GM21526 (cell line): ENCODE results near the gene SOX13.

Source experiments
- ATAC-seq: cut with Tn5 transposase; IDR thresholded peaks from one replicate; pipeline ENCODE4 v1.9.1; 2021; ENCODE audit warnings: moderate library complexity; ENCODE audit not compliant: unreplicated experiment, low FRiP score

The SOX13 gene

DNA sequence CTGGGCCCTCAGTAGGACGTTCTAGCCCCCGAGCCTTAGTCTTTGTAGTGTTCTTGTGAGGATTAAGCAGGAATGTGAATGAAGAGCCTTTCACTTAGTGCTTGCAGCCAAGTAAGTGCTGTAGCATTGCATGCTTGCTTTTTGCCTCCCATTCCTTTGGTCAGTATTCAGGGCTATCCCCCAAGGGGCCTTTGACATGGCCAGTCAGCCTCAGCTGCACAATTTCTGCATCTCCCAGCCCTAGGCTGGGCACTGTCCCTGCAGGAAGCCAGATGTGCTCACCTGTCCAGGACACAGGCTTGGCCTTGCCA is 30.5 kb downstream of the SOX13 start:
- no peak for ATAC-seq

DNA sequence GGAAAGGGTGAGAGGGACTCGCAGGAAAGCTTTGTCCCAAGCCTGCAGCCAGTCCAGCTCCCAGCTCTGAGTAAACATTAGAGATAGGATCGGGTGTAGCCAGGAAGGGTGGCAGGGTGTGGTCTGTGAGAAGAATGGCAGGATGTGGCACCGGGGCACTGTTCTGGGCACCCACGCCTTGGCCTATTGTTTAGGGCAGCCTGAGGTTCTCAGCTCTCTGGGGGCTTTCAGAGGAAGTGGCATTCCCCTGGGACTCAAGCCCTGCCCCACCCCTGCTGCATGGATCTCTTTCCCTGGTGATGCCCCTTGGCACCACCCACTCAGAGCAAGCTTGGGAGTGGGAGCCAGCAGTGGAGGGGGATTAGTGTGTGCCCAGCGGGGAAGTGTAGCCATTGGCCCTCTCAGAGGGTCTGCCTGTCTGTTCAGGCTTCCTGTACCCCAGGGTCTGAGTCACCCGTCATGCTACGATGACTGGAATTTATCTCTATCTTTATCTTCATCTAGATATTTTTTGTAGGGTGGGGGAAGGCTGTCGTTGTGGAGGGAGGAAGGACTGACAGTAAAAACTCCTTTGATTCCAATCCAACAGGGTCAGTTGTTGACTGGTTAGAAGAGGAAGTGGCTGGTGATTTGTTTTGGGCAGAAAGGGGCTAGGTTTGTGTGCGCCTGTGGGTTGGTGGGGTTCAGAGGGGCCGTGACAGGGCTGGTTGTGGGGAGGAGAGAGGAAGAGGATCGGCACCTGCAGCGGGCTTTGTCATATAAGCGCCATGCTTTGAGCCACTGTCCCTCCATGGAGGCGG is 31.6 kb downstream of the SOX13 start:
- no peak for ATAC-seq

DNA sequence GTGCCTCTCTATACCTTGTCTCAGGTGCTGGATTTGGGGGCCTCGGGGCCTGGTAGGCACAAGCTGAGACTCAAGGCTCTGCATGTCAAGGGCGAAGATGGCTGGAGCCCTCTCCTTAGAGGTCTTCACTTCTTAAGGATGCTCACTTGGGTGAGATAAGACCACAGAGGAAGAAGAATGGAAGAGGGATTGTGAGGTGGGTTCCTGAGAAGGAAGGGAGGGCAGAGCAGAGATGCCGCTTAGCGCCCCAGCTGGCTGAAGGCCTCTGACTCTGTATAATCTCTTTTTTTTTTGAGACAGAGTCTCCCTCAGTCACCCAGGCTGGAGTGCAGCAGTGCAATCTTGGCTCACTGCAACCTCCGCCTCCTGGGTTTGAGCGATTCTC is 32.2 kb downstream of the SOX13 start:
- no peak for ATAC-seq

DNA sequence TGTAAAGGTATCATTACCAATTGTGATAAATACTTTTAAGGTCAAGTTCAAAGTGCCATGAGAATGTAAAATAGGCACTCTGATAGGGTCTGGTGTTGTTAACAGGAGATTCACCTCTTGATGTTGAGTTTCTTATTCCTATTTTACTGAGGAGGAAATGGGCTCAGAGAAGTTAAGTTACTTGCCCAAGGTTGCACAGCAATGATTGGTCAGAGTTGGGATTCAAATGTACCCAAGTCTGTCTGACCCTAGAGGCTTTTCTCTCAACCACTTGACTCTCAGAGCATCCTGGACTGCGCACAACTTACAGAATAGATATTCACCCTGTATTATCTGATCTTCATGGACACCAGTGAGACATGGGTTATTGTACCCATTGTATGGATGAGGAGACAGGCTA is 33.9 kb downstream of the SOX13 start:
- ATAC-seq = no peak

DNA sequence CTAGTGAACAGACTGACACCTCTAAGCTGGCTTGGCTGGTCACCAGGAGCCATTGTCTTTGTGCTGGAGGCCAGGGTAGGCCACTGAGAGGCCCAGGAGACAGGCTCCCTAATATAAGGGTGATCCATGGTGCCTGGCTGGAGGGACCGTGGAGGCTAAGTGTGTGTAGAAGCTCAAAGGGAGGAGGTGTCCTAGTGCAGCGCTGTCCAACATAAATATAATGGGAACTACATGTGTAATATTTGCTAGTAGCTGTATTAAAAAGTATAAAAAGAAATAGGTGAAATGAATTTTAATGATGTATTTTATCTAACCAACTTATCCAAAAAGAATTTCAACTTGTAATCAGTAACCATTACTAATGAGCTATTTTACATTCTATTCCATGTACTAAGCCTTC is 35.0 kb downstream of the SOX13 start:
- ATAC-seq = no peak

DNA sequence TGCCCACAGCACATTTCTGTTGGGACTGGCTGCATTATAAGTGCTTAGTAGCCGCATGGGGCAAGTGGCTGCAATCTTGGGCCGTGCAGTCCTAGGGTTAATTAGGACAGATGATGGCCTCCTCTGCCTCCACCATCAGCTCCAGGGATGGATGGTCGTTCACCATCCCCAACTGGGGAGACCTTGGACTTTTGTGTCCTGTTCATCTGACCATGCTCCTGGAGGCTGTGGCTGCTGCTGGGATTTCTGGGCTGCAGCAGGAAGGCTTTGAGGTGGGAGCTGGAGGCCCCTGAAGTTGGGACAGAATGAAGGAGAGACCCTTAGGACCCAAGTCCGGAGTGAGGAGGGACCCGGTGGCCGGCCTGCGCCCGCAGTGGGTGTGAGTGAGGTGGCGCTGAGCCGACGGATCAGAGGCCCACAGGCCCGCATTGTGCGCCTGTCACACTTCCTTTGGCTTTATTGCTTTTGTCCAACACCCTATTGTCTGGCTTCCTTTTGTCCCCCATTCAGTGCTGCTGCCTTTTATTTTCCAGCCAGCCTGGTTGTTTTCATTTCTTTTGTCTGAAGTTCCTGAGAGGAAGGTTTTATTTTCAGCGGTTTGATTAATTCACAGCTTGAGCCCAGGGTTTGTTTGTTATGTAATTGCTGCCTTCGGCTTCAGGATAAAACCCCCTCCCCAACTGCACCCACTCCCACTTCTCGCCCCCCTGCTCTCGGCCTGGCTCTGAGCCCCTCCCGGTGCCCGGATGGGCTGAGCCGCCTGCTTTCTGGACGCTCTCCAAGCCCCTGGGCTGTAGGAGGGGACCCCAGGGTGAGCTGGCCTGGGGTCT is 35.6 kb downstream of the SOX13 start:
- no peak for ATAC-seq

DNA sequence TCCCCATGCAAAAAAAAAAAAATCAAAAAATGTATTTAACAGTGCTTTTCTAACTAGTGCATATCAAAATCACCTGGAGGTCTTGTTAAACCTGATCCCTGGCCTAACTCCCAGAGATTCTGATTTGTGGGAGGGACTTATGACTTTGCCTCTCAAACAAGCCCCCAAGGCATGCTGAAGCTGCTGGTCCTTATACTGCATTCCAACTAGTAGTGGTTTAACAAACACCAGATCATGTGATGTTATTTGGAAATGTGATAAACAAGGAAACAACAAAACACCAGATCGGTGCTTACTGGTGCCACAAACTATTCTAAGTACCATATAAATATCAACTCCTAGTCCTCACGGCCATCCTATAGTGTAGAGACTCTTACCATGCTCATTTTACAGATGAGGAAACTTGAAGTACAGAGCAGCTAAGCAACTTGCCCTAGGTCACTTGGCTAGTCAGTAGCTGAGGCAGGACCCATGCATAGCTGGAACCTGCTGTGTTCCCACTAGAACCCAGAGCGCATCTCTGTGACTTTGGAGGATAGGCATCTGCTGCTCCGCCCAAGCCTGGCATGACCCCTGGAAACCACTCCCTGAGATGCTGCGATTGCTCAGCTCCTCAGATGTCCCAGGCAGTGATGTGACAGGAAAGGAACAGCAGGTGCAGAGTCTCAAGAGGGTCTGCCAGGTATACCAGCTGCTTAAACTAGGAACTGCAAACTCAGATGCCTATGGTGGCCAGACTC is 38.1 kb downstream of the SOX13 start:
- no peak for ATAC-seq

DNA sequence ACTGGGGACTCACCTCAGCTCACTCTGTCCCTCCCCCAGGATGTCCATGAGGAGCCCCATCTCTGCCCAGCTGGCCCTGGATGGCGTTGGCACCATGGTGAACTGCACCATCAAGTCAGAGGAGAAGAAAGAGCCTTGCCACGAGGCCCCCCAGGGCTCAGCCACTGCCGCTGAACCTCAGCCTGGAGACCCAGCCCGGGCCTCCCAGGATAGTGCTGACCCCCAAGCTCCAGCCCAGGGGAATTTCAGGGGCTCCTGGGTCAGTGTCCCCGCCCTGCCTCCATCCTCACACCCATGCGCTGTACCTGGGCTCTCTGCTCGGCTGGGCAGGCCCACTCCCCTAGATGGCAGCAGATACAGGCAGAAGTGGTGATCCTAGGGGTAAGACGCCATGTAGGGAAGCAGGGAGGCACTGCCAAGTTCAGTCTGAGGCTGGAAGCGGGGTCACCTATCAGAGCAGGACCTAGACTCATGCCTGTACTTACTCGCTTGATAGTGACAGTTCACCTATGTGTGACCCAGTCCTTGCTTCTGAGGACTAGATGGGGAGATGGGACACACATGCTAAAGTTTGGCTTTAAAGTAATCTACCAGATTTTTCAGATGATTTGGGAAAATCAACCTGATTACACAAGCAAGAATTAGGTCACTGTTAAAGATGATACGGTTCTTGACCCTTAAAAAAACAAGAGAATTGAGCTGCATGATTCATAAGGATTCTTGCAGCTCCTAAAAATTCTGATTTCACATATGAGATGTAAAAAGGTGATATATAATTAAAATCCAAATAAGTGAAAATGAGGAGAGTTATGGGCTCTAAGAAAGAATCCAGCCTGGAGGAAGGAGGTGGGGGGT is 40.2 kb downstream of the SOX13 start:
- no peak for ATAC-seq

DNA sequence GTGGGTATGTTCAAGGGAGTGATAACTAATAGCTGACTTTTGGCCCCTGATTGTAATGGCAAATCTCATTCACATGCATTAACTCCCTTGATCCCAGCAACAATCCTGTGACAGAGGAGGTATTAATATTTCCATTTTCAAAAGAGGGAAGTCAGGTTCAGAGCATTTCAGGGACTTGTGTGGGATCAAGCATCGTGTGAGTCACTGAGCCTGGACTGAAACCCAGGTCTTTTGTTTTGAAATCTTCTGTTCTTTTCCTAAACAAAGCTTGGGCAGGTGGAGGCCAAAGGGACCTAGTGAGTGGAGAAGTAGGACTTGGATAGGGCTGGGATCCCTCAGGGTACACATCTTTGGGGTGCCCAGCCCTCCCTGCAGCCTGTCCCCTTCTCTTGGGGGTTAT is 41.0 kb downstream of the SOX13 start:
- no peak for ATAC-seq

DNA sequence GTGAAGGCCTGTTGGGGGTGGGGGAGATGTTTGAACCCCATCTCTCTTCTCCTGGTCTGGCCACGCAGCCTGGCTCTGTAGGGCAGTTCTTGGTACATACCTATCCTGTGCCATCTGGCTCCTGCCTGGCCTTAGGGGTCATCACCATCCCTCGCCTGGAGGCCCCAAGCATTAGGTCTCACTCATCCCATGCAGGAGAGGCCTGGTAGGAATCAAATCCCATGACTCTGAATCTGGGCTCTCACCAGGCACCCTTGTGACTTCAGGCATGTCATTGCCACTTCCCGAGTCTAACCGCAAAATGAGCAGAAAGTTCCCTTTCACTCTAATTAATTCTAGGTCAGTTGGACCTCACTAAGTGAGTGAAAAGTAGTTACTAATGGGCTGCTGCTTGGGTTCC is 41.7 kb downstream of the SOX13 start:
- ATAC-seq = no peak

DNA sequence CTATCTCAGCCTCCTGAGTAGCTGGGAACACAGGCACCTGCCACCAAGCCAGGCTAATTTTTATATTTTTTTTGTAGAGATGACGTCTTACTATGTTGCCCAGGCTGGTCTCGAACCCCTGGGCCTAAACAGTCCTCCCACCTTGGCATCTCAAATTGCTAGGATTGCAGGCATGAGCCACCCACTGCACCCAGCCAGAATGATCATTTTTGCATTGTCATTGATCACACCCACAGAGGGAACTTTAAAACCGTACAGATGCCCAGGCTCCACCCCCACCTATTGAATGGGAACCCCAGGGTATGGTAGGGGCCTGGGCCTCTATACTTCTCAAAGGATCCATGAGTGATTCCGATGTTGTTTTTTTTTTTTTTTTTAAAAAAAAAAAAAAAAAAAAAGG is 42.2 kb downstream of the SOX13 start:
- ATAC-seq = no peak

DNA sequence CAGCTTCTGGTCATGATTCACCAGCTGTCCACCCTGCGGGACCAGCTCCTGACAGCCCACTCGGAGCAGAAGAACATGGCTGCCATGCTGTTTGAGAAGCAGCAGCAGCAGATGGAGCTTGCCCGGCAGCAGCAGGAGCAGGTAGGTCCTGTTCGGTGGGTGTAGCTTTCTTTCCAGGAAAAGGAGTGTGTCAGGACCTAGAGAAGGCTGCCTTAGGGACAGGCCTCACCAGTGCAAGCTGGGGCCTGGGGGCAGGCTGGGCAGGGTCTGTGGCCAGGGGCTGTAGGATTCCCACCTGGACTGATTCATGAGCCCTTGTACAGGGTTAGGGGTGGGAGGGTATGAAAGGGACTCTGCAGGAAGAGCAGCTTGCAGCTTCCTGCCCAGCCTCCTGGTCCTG is 43.6 kb downstream of the SOX13 start:
- ATAC-seq = no peak

DNA sequence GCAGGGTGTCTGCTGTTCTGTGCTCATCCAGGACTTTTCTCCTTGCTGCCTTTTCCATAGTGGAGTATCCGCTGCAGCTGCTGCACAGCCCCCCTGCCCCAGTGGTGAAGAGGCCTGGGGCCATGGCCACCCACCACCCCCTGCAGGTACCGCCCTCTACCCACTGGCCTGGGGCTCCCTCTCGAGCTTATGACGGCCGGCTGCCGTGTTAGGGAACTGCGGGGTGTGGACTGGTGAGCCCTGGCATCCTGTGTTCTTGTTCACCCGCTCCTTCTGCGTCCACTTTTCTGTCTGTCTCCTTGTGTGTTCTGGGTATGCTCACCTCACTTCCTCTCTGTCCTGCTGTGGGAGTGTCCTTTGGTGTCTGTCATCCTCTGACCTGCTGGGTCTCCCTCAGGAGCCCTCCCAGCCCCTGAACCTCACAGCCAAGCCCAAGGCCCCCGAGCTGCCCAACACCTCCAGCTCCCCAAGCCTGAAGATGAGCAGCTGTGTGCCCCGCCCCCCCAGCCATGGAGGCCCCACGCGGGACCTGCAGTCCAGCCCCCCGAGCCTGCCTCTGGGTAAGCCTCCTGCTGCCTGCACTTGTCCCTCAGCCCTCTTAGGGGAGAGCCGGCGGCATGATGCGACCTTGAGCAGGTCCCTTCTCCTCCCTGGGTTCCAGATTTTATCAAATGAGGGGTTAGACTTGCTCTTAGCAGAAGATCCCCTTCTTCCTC is 49.1 kb downstream of the SOX13 start:
- ATAC-seq = no peak

DNA sequence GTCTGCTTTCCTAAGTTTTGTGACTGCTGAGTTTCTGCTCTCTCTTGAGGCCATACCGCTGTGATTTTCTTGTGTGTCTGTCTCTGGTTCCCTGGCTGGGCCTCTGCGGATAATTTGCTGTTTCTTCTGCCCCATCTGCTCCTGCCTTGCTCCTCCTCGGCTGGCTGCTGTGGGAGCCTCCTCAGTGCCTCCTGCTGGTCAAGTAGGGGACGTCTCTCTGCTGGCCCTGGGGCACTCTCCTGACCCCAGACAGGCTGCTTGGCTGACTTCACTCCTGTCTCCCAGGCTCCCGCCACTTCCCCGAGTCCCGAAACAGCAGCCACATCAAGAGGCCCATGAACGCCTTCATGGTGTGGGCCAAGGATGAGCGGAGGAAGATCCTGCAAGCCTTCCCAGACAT is 50.5 kb downstream of the SOX13 start:
- ATAC-seq = no peak

DNA sequence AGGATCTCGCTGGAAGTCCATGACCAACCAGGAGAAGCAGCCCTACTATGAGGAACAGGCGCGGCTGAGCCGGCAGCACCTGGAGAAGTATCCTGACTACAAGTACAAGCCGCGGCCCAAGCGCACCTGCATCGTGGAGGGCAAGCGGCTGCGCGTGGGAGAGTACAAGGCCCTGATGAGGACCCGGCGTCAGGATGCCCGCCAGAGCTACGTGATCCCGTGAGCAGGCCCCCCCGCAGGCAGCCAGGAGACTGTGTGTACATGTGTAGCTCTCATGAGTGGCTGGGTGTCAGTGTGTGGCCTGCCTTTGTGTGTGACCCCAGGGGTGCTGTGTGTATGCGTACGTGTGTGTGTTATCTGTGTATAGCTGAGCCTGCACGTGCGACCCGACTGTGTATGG is 51.7 kb downstream of the SOX13 start:
- ATAC-seq = no peak

DNA sequence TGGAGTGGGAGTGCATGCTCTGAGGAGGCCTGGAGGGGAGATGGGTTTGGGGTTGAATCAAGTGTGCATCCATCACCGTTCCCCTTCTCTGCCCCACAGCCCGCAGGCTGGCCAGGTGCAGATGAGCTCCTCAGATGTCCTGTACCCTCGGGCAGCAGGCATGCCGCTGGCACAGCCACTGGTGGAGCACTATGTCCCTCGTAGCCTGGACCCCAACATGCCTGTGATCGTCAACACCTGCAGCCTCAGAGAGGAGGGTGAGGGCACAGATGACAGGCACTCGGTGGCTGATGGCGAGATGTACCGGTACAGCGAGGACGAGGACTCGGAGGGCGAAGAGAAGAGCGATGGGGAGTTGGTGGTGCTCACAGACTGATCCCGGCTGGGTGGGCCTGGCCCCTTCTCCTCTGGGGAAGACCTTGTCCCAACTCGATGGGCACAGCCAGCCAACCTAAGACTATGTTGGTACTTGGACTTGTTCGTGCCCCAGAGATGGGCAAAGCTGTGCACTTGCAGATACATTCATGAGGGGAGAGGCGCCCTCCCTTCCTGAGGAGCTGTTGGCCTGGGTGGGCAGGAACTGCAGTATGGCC is 52.9 kb downstream of the SOX13 start:
- no peak for ATAC-seq

DNA sequence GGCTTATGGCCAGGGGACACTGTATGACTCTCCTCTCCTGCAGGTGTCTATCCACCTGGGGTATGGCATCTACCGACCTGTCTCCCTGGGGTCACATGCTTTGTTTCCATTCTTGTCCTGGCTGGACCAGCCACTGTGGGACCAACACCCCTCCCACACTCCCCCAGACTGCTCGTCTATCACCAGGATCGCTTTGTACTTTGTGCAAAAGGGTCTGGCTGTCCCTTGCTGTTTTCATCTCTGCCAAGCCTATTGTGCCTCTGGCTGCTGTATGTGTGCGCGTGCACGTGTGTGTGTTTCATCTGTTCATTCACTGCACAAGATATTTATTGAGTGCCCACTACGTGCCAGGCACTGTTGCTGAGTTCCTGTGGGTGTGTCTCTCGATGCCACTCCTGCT is 53.5 kb downstream of the SOX13 start:
- ATAC-seq = no peak

DNA sequence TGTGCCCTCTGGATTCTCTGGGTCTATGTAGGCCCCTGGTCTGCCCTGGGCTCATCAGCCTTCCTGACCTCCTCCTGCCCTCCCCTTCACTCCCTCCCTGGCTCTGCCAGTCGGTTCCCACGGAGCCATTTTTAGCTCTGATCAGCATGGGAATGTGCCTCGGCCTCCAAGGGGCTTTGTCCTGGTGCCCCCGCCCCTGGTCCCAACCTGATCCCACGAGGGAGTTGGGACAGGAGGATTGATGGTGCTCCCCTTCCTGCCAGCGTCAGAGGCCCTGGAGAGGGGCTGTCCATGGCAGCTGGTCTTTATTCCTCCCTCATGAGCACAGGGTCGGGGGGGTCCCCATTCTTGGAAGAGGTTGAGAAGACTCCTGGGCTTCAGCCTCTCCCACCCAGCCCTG is 54.0 kb downstream of the SOX13 start:
- ATAC-seq = no peak

DNA sequence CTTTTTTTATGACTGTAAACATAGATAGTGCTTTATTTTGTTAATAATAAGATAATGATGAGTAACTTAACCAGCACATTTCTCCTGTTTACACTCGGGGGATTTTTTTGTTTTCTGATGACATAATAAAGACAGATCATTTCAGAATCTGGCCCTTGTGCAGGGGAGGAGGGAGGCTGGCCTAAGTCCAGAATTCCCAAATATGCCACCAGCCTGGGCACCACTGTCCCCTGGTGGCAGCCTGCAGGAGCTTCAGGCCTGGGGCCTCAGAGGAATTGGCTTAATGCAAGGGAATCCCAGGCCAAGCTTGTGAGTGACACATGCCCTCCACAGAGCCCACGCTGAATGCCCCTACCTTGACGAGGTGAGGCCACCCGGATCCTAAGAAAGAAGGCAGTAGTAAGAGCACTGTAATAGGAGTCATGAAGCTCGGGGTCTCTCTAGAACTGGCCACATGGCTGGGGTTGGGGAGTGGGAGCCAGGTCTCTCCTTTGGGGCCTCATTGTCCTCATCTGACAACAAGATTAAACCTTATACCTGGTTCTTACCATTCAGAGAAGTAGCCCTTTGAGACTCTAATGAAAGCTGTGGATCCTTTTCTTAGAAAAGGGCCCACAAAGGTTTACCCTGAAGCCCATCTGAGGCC is 54.8 kb downstream of the SOX13 start:
- ATAC-seq = no peak
